HG02588 (cell line): Measurements from ENCODE around the gene GTF3C6.
A peak's percentile ranks its signal among the peaks of the same experiment; 100 is the strongest.
"Not testable (repeated sequence)": the region's sequence is repeated elsewhere in the genome, so short reads cannot be mapped to it uniquely, and the experiment has no call there.

Experiments
- ATAC-seq: cut with Tn5 transposase; IDR thresholded peaks from one replicate; pipeline ENCODE4 v1.9.1; 2021; ENCODE audit warnings: mild to moderate bottlenecking, moderate library complexity; ENCODE audit not compliant: unreplicated experiment

Gene GTF3C6, protein sequence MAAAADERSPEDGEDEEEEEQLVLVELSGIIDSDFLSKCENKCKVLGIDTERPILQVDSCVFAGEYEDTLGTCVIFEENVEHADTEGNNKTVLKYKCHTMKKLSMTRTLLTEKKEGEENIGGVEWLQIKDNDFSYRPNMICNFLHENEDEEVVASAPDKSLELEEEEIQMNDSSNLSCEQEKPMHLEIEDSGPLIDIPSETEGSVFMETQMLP

DNA sequence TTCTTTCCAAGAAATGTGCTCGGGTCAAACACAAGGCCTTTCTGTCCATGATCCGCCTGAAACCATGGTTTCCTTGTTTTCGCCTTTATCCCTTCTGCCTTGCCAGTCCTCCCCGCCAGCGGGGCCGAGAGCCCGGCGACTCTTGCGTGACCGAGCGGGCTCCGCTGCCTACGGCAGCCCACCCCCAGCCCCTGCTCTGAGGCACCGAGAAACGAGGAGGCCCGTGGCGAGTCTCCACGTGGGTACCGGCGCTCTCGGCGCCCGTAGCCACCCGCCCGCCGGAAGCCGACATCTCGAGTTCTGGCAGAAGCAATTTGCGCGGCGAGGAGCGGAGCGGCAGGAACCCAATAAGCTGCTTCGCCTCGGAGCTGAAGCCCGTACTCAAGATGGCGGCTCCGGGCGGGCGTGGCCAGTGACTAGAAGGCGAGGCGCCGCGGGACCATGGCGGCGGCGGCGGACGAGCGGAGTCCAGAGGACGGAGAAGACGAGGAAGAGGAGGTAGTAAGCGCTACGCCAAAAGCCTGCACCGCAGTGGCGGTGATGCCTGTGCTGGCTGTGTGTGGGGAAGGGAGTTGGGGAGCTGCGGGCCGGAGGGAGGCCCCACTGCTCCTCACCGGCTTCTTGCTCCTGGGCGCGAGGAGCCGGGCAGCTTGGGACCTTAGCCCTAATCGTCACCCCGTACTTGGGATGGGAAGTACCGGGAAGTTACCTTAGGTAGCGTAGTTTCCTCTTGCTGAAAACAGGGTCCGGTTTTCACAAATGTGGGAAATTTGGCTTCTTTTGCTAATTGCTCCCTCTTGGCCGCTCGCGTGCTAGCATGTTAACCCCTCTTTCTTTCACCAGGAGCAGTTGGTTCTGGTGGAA lies at the start of gene GTF3C6:
GTF3C6 (plus strand) TSS at position 378 of the 864 bp plus-strand sequence; CDS start at position 442, 64 bp downstream.
- ATAC-seq, result peak; percentile 98

DNA sequence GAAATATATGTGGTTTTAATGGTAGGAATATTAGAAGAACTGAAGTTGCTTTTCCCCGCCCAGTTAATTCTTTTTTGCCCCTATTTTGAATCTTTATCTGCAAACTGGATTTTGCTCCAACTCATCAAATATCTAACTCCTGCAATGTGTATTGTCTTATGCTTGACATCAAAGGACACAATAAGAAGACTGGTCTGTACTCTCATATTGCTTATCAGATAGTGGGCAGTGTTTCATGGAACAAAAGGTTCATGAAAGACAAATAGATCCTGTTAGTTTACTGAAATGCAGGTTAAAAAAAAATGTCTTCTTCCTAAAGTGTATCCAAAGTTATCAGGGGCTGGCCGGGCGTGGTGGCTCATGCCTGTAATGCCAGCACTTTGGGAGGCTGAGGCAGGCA lies 27.7 kb upstream of the GTF3C6 start:
- no peak for ATAC-seq

DNA sequence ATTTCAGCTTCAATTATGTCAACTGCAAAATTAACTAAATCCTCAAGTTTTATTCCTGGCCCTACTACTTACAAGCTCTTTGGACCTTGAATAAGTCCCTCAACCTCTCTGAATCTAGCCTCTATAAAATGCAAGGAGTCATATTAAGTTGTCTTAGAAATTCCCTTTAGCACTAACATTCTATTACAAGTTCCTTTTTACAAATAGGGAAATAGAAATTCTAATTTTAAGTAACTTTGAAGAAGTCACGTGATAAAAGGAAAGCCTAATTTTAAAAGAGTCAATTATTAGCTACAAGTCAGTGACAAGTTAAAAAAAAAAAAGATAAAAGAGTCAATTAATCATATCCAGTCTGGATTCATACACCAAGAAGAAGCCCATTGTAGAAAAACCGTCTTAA lies 24.6 kb upstream of the GTF3C6 start:
- ATAC-seq, result no peak

DNA sequence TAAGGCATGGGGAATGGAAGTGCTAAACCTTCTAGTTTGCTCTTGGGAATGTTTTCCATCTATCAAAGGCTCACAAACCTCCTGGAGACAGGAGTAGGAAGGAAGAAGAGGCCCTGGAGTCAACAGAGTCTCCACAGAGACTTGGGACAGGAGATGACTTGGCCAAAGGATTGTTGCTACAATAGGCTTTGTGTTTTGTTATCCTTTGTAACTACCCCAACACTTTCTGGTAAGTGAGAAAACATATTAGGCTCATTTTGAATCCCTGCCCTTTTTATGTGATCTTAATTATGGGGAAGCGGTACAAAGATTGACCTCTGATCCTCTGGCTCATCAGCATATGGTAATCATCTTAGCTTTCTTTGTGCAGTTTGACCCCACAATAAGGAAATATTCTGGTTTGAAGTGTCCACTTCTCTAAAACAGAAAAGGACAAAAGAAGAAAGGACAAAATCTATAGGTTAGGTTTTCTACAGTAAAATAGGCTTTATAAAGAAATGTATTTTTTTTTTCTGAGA lies 24.1 kb upstream of the GTF3C6 start:
- no peak for ATAC-seq

DNA sequence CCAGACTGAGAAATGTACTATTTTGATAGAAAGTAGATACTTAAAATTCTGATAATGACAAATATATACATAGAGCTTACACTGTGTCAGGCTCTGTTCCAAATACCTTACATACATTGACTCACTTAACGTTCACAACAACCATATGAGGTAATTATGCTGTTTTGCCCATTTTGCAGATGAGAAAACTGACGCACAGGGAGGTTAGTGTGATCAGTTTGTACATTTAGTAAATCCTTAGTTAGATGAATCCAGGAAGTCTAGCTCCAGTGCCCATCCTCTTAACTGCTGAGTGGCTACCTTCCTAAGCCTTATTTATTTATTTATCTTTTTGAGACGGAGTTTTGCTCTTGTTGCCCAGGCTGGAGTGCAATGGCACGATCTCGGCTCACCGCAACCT lies 23.3 kb upstream of the GTF3C6 start:
- no peak for ATAC-seq

DNA sequence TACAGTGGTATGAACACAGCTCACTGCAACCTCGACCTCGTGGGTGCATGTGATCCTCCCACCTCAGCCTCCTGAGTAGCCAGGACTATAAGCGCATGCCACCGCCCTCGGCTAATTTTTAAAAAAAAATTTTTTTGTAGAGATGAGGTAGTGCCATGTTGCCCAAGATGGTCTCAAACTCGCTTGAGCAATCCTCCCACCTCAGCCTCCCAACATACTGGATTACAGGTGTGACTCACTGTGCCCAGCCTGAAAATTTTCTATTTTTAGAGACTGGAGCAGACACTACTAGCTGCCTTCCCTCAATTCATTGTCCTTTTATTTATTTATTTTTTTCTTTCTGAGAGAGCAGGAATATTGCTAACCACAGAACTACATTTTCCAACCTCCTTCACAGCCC lies 20.3 kb upstream of the GTF3C6 start:
- no peak for ATAC-seq

DNA sequence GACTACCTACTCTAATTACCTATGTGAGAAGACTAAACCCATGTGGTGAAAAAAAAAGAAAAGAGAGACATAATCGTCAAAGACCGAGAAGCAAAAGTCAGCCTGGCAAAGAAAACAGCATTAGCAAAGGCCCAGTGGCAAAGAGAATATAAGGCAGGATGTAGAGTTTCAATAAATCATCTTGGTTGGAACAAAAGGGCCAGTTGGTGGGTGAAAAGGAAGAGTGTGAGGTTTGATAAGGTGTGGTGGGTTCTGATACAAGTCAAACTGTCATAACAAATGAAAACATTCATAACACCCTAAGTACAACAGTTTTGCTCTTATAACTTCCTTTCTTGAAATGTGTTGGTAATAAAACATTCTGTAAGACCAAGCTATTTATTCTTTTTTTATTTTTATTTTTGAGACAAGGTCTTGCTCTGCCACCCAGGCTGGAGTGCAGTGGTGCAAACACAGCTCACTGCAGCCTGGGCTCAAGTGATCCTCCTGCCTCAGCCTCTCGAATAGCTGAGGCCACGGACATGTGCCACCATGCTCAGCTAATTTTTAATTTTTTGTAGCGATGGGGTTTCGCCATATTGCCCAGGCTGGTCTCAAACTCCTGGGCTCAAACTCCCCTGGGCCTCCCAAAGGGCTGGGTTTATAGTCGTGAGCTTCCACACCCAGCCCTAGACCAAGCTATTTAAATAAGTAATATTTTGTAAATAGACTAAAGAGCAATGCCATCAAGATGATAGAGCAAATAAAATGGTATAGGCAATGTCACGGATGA lies 18.9 kb upstream of the GTF3C6 start:
- ATAC-seq, result no peak

DNA sequence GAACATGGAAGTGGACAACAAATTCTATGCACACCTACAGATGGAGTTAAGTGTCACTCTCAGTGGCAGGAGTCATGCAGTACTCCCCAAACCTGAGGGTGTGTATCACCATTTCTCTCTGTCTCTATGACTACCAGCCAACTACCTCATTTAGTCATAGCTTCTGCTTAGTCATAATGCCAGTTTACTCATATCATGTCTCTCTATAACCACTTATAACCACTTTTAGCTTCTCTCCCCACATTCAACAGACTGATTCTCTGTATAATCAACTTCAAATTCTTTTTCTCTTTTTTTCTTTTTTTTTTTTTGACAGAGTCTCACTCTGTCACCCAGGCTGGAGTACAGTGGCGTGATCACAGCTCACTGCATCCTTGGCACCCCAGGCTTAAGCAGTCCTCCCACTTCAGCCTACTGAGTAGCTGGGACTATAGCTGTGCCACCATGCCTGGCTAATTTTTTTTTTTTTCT lies 13.8 kb upstream of the GTF3C6 start:
- peak; percentile 99 for ATAC-seq

DNA sequence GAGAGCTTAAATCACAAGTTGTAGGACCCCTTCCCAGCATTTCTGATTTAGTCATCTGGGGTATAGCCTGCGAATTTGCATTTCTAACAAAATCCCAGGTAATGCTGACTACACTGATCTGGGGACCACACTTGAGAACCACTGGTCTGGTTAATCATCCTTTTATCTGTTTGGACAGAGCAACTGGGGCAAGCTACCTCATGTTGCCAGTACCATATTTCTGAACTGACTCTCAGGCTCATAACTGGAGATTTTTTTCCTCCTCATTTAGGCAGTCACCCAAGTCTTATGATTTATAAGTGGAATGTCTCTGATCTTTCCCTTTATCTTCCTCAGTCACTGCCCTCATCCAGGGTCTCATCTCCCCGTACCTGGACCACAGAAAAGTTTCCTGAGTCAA lies 12.0 kb upstream of the GTF3C6 start:
- no peak for ATAC-seq

DNA sequence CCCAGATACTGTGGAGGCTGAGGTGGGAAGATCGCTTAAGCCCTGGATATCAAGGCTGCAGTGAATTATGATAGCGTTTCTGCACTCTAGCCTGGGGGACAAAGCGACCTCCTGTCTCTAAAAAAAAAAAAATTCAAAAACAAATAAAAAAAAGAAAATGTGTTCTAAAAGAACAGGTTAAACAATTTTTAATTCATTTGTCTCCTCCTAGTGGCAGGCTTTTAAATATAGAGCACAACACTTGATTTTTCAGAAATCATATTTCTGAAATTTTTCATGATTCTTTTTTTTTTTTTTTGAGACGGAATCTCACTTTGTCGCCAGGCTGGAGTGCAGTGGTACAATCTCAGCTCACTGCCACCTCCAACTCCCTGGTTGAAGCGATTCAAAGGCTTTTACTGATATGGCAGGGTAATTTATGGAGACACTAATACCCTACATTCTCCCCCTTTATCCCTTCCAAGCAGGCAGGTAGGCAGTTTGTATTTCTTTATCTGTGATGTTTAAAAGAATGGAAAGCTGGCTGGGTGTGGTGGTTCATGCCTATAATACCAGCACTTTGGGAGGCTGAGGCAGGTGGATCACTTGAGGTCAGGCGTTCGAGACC lies 8.7 kb upstream of the GTF3C6 start:
- ATAC-seq, result no peak

DNA sequence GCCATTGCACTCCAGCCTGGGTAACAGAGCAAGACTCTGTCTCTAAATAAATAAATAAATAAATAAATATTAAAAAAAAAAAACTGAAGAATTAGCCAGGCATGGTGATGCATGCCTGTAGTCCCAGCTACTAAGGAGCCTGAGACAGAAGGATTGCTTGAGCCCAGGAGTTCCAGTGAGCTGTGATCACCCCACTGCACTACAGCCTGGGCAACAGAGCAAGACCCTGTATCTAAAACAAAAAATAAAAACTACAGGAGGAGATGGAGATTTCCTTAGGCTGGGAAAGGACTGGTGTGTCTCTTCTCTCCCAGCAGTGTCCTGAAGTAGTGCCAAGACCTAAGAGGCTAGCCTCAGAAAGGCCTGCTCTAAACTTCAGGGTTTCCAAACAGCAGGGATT lies 8.1 kb upstream of the GTF3C6 start:
- no peak for ATAC-seq

DNA sequence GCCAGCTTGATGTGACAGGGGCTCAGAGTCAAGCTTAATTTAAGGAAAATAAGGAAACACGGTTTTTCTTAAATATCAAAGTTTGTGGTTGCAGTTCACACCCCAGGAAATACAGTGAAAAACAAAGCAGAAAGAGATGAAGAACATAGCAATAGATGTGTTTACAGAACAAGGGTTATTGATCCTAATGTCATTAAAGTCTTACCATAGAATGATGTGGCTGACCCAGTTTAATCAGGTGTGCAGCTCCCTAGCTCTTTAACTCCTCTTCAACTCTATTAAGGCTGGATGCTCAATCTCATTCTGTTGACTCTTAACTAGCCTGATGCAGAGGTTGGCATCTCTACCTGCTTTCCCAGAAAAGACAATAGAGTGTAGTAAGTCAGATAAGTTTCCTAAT lies 7.5 kb upstream of the GTF3C6 start:
- no peak for ATAC-seq

DNA sequence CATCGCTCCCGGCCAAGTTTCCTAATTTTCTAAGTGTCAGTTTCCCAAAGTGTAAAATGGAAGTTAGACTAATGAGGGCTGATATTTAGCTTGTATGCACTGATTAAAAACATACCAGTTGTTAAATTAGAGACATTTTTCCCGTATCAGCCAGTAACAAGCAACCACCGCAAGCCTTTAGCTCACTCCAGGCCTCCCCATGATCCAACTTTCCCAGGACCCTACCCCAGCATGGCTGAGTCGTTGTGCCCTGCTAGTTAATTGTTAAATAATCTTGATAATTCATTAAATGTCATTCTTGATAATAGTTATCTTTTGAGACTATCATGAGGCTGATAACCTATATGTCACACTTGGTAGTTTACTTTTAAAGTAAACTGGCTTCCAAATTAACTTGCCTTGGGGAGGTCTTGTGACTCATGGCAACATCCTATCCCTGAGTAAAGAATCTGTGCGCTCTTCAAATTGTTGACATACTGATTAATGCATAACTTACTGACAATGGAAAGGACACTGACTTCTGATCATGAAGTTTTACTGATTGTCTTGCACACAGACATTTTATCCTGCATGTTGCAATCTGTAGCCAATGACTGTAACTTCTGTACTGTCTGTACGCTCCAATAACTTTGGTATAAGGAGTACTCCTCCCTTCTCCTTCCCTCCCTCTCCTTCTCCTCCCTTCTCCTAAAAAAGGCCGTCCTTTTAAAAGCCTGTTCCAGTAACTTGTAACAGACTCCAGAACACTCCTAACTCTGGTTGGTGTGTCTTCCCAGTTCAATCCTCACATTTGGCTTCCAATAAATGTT lies 6.3 kb upstream of the GTF3C6 start:
- ATAC-seq, result no peak

DNA sequence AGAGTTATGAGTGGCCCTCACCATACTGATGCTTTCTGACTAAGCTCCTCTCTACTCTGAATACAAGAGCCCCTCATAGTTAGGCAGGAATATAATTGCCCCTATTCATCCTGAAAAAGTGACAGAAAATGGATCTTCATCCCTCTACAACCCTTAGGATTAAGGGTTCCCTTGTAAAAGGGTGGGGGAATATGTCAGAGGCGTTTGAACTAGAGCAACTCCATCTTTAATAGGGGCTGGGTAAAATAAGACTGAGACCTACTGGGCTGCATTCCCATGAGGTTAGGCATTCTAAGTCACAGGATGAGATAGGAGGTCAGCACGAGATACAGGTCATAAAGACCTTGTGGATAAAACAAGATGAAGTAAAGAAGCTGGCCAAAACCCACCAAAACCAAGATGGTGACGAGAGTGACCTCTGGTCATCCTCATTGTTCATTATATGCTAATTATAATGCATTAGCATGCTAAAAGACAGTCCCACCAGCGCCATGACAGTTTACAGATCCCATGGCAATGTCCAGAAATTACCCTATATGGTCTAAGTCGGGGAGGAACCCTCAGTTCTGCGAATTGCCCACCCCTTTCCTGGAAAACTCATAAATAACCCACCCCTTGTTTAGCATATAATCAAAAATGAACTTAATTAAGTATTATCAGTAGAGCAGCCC lies 4.7 kb upstream of the GTF3C6 start:
- ATAC-seq, result no peak

DNA sequence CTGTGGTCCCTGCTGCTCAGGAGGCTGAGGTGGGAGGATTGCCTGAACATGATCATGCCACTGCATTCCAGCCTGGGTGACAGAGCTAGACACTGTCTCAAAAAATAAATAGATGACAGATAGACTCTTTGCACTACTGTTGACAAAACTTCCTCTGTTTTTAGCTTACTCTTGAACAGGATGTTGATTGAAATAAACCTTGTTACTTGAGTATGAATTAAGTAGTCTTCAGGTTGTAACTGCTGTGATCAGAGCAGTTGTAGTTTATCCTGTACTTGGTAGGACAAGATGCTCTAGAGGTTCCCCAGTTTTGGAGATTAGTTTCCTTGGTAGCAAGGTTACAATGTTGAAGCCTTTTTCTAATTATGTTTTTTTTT lies 1.5 kb downstream of the GTF3C6 start:
- no peak for ATAC-seq

DNA sequence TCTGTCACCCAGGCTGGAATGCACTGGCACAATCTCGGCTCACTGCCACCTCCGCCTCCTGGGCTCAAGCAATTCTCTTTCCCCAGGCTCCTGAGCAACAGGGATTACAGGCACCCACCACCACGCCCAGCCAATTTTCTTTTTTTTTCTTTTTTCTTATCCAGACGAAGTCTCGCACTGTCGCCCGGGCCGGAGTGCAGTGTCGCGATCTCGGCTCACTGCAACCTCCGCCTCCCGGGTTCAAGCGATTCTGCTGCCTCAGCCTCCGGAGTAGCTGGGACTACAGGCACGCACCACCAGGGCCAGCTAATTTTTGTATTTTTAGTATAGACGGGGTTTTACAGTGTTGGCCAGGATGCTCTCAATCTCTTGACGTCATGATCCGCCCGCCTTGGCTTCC lies 4.1 kb downstream of the GTF3C6 start:
- not testable (repeated sequence) for ATAC-seq

DNA sequence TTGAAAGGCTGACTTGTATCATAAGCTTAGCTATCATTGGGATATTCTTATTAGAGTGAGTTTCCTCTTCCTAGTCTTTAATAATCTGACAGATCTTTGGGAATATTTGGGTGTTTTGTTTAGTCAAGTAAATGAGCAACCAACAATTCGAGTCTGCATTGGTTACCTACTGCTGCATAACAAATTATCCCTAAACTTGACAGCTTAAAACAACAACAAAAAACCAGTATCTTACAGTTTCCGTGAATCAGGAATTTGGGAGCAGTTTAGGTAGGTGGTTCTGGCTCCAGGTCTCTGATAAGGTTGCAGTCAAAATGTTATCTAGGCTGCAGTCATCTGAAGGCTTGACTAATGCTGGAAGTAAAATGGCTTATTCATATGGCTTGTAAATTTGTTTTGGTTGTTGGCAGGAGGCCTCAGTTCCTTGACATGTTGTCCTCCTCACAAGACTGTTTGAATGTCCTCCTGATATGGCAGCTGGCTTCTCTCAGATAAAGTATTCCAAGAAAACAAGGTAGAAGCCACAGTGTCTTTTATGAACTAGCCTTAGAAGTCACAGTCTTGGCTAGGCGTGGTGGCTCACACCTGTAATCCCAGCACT lies 7.2 kb downstream of the GTF3C6 start:
- ATAC-seq, result no peak

DNA sequence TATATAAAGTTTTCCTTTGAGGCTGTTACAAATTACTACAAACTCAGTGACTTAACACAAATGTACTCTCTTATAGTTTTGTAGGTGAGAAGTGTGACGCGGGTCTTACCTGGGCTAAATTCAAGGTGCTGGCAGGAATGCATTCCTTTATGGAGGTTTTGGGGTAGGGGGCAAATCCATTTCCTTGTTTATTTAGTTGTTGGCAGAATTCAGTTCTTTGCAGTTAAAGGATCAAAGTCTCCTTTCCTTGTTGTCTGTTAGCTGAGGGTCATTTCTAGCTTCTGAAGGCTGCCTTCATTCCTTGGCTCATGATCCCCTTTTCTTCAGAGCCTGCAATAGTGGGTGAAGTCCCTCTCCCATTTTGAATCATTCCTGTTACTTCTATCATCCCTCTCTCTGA lies 10.2 kb downstream of the GTF3C6 start:
- ATAC-seq, result not testable (repeated sequence)

DNA sequence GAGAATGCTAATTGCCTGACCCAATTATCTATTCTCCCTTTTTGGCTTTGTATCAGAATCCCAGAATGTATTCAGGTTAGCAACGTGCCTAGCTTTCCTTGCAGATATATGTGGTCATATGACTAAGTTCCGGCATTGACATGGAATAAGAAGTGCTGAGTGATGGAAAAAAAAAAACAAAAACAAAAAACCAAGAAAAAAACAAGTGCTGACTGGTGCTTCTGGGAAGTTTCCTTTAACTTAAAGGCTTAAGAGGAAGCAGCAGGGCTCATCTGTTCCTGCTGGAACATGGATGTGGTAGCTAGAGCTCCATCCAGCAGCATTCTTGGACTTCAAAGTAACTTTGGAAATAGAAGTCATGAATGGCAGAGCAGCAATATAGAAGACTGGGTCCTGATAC lies 13.0 kb downstream of the GTF3C6 start:
- ATAC-seq, result no peak
